Fibroblast of peridontal ligament (primary cell): ENCODE results near the gene KRT20.
"Not testable (repeated sequence)": the region's sequence is repeated elsewhere in the genome, so short reads cannot be mapped to it uniquely, and the experiment has no call there.

Experiments used
- DNase-seq: peaks from one replicate; pipeline ENCODE4 v3.0.0-alpha.2; 2010; ENCODE audit errors: extremely low read depth

Gene KRT20

GRCh38 chr17:40884708-40885512 is at the start of gene KRT20:
Gene KRT20, minus strand, starts transcription at chr17:40885242. Its CDS starts 57 bp downstream, at chr17:40885185.
- DNase-seq: no peak

GRCh38 chr17:40932608-40933007 is 47.6 kb upstream of the KRT20 start:
- DNase-seq: no peak

- no peak for DNase-seq
Measured at GRCh38 chr17:40931311-40931710, 46.3 kb upstream of the KRT20 start.

GRCh38 chr17:40926341-40926740 is 41.3 kb upstream of the KRT20 start:
- DNase-seq: no peak

- peak; percentile 83 for DNase-seq
Measured at GRCh38 chr17:40922239-40922638, 37.2 kb upstream of the KRT20 start.

- DNase-seq: peak; percentile 12
Measured at GRCh38 chr17:40921026-40921425, 36.0 kb upstream of the KRT20 start.

- not testable (repeated sequence) for DNase-seq
Measured at GRCh38 chr17:40917116-40917515, 32.1 kb upstream of the KRT20 start.

- DNase-seq: no peak
Measured at GRCh38 chr17:40916366-40916765, 31.3 kb upstream of the KRT20 start.

- DNase-seq: peak; percentile 86
Measured at GRCh38 chr17:40915721-40916256, 30.7 kb upstream of the KRT20 start.

- DNase-seq: peak; percentile 92
Measured at GRCh38 chr17:40915199-40915661, 30.2 kb upstream of the KRT20 start.

- no peak for DNase-seq
Measured at GRCh38 chr17:40914075-40914855, 29.2 kb upstream of the KRT20 start.

GRCh38 chr17:40912486-40913210 is 27.6 kb upstream of the KRT20 start:
- no peak for DNase-seq

GRCh38 chr17:40910441-40910841 is 25.4 kb upstream of the KRT20 start:
- DNase-seq: peak; percentile 93

GRCh38 chr17:40909755-40910154 is 24.7 kb upstream of the KRT20 start:
- DNase-seq: peak; percentile 79

GRCh38 chr17:40909351-40909750 is 24.3 kb upstream of the KRT20 start:
- peak; percentile 99 for DNase-seq

GRCh38 chr17:40906613-40907012 is 21.6 kb upstream of the KRT20 start:
- no peak for DNase-seq

GRCh38 chr17:40905370-40905769 is 20.3 kb upstream of the KRT20 start:
- no peak for DNase-seq

- DNase-seq: peak; percentile 27
Measured at GRCh38 chr17:40903129-40903847, 18.2 kb upstream of the KRT20 start.

- no peak for DNase-seq
Measured at GRCh38 chr17:40902498-40902897, 17.5 kb upstream of the KRT20 start.

- peak; percentile 57 for DNase-seq
Measured at GRCh38 chr17:40901981-40902474, 17.0 kb upstream of the KRT20 start.

- DNase-seq: no peak
Measured at GRCh38 chr17:40900809-40901356, 15.8 kb upstream of the KRT20 start.
